Erythroblast (primary cell): ENCODE results near the gene CCDC92.

Experiments
- DNase-seq, 2 experiments: peaks; one replicate each; lab custom pipeline; 2025; lab: John Stamatoyannopoulos, UW
- GATA1 ChIP-seq: IDR thresholded peaks from 2 replicates; pipeline ENCODE4 v1.6.1; 2011; ENCODE audit warnings: low read depth, mild to moderate bottlenecking, control low read depth, low read length, moderate library complexity
- POLR2A ChIP-seq: IDR thresholded peaks from 2 replicates; pipeline ENCODE4 v1.6.1; 2011; ENCODE audit warnings: mild to moderate bottlenecking, low read length

CCDC92 gene

GRCh38 chr12:123919980-123920360 is 52.7 kb downstream of the CCDC92 start:
- DNase-seq: no peak
- TF ChIP-seq GATA1 (no peak), POLR2A (no peak)

DNA sequence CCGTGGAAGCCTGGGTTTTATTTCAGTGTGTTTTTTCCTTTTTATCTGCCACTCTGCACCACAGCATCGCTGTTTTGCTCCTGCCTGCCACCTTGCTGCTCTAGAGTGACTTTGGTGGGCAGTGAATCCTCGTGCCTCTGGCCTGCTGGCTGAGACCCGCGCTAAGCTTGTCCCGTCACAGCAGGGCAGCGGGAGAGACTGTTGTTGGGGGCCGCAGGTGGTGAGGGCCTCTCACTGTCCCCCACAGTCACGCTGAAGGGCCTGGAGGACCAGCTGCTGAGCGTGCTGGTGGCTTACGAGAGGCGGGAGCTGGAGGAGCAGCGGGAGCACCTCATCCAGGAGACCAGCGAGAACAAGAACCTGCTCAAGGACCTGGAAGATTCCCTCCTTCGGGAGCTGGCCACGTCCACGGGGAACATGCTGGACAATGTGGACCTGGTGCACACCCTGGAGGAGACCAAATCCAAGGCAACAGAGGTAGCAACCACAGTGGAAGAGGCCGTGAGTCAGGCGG is 55.2 kb downstream of the CCDC92 start:
- no peak for TF ChIP-seq GATA1
- no peak for TF ChIP-seq POLR2A
- no peak for DNase-seq

GRCh38 chr12:123916729-123917128 is 55.9 kb downstream of the CCDC92 start:
- DNase-seq: no peak
- no peak for TF ChIP-seq POLR2A
- no peak for TF ChIP-seq GATA1

DNA sequence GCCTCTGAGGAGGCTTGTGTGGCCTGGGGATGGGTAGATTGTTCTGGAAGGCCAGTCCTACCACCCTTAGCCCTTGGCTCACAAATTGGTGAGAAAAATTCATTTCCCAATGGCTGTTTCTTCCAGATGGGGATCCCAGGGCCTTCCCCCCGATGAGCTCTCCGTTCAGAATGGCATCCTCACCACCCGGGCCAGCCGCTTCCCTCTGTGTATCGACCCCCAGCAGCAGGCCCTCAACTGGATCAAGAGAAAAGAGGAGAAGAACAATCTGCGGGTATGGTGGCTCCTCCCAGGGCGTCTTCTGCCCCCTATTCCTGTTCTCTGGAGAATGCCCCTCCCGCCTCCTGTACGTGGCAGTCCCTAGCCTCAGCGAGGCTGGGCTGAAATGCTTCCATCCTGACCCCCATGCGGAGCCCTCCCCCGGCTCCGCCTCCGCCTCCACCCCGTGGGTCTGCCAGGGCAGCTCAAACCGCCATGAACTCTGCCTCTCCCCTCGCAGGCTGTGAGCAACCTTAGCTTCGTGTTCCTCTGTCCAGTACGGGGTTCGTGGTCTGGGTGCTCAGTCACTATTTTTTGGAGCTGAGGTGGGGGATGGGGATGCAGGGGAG is 57.8 kb downstream of the CCDC92 start:
- DNase-seq: no peak
- no peak for TF ChIP-seq GATA1
- no peak for TF ChIP-seq POLR2A

- TF ChIP-seq GATA1 (no peak), POLR2A (no peak)
- peak in 1 of 2 experiments; percentile 20 for DNase-seq
Observed at GRCh38 chr12:123912415-123913380, 59.9 kb downstream of the CCDC92 start.

GRCh38 chr12:123911672-123912409 is 60.8 kb downstream of the CCDC92 start:
- peak in 1 of 2 experiments; percentile 11 for DNase-seq

DNA sequence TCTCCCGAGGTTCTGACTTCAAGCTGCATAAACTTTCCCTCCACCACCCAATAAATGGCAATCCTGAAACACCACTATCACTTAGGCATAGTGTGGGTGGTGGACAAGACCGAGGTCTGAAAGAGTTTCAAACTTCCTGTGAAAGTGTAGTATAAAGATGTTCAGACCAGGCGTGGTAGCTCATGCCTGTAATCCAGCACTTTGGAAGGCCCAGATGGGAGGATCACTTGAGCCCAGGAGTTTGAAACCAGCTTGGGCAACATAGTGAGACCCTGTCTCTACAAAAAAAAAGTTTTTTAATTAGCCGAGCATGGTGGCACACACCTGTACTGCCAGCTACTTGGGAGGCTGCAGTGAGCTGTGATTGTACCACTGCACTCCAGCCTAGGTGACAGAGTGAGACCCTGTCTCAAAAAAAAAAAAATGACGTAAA is 61.9 kb downstream of the CCDC92 start:
- DNase-seq: no peak
- no peak for TF ChIP-seq GATA1
- TF ChIP-seq POLR2A: no peak

- no peak for TF ChIP-seq GATA1
- no peak for TF ChIP-seq POLR2A
- DNase-seq: no peak
Observed at GRCh38 chr12:123910057-123910456, 62.6 kb downstream of the CCDC92 start.

- no peak for TF ChIP-seq POLR2A
- no peak for TF ChIP-seq GATA1
- no peak for DNase-seq
Observed at GRCh38 chr12:123908884-123909725, 63.5 kb downstream of the CCDC92 start.

- DNase-seq: no peak
- TF ChIP-seq GATA1 (no peak), POLR2A (no peak)
Observed at GRCh38 chr12:123907726-123908476, 64.7 kb downstream of the CCDC92 start.

DNA sequence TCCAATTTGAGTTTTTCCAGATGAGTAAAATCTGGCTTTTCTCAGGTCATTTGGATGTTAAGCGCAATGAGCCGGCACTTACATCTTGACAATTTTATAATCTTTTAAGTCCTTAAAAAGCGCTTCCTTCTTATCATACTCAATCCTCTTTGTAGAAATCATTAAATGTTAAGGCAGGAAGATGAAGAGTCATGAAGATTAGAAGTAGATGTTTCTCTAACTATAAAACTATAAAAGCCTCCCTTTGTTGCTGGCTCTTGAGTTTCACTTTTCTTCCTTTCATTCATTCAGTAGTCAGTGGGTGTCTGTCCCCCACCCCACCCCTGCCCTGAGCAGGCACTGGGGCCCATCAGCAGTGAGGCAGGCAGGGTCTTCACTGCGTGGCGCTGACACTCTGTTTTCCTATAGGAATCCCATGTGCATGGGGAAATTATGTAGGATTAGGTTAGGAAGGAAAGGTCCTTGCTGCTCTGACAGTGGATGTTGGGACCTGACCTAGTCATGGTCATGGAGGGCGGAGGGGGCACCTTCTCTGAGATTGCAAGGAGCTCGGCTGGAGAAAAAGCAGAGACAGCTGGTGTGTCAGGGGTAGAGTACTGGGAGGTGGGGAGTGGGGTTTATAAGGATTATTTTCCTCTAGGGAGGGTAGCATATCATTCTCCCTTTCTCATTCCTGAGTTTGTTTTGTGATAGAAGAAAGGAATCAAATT is 65.8 kb downstream of the CCDC92 start:
- no peak for DNase-seq
- TF ChIP-seq GATA1: no peak
- TF ChIP-seq POLR2A: no peak
